ENCODE data around the gene TMEM231. TPM values are rescaled to one million over a fixed set of nuclear protein-coding genes. Genes with fewer than 3 reads are reported as not detected.
"Not testable (repeated sequence)": the region's sequence is repeated elsewhere in the genome, so short reads cannot be mapped to it uniquely, and the experiment has no call there.

Gene TMEM231, protein sequence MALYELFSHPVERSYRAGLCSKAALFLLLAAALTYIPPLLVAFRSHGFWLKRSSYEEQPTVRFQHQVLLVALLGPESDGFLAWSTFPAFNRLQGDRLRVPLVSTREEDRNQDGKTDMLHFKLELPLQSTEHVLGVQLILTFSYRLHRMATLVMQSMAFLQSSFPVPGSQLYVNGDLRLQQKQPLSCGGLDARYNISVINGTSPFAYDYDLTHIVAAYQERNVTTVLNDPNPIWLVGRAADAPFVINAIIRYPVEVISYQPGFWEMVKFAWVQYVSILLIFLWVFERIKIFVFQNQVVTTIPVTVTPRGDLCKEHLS
- total RNA-seq: 3.1 TPM

- peak; percentile 97 for ATAC-seq
These were observed at the start of gene TMEM231 for GRCh38 chr16:75555707-75556430. TMEM231 (minus strand) TSS chr16:75556252; CDS start chr16:75556209, 43 bp downstream.

- no peak for ATAC-seq
These were observed 47.2 kb upstream of the TMEM231 start for GRCh38 chr16:75603241-75603640.

DNA sequence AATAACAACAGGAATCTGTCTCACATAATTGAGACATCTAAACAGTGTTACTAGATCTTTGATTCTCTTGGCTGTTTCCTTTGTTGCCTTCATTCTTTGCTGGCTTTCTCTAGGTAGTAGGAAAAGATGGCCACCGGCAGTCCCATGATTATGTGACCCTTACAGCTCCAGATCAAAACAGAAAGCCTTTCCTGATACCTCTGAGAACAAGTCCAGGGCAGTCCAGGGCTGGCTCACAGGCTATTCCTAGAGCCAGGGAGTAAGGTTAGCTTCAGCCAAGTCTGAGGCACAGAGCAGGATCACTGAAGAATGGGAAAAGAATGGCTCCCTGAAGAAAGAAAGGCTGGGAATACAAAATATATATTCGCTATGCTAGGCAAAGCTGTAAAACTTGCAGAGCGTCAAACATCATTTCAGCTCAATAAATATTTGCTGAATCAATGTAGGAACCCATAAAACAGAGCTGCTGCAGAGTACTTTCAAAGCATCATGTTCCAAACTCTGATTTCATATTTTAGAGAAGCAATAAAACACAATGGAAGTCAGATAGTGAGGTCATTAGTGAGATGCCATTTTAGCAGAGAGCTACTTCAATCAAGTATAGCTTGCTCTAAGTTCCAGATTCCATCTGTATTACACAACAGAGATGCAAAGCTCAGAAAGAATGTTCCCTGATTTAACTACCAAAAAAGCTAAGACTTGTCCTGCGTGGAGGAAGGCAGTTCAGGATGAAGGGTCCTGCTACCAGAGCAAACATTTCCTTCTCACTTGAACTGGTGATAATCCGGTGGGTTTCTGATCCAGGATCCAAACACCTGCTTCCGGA is 43.6 kb upstream of the TMEM231 start:
- ATAC-seq: no peak

DNA sequence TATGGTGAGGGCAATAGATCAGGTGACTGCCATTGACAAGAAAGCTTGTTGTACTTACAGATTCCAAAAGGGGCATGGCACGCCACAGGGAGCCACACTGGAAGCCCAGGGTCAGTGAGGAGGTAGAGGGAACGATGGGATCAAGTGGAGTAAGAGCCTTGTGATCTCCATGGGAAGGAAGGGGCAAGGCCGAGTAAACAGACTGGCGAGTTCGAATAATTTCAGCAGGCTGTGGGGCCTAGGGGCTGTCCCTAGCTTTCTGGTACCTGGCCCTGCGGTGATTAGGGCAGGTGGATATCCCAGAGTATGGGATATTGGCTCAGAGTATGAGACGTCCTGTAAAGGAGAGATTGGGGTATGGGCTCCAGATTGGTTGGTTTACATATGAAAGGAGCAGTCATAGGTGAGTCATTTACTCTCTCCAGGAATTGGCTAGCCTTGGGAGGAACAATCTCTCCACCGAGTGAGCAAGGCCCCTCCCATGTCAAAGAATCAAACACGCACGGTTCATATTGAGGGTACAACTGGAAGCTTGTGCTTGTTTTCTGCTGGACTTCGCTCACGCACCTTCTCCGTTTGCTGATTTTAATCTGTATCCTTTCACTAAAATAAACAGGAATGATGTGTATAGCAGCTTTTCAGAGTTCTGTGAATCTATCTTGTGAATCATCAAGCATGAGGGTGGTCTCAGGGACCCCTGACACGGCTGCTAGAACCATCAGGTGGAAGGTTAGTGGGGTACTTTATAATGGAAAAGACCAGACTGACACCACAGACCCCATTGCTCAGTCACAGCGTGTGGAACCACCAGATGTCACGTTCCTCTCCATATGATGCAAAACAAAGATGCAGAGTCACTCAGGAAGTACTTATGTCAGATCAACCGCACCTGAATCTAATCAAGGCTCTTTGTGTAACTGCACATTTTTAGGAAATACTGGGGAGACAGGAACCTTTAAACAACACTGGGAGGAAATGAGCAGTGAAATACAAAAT is 38.1 kb upstream of the TMEM231 start:
- ATAC-seq: peak; percentile 61

DNA sequence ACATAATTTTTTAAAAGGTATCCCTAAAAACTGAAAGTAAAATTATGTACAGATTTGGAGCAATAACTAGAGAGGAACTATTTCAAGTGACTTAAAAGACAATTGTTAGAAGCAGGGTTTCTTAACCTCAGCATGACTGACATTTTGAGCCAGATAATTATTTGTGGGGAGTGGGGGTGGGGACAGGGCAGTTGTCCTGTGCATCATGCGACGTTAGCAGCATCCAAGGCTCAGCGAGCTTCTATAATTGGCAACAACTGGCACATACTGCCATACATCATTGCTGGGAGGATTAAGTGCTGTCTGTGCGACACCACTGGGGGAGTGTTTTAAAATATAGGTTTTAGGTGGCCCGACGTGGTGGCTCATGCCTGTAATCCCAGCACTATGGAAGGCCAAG is 37.3 kb upstream of the TMEM231 start:
- ATAC-seq: no peak

- not testable (repeated sequence) for ATAC-seq
These were observed 35.9 kb upstream of the TMEM231 start for GRCh38 chr16:75591927-75592326.

DNA sequence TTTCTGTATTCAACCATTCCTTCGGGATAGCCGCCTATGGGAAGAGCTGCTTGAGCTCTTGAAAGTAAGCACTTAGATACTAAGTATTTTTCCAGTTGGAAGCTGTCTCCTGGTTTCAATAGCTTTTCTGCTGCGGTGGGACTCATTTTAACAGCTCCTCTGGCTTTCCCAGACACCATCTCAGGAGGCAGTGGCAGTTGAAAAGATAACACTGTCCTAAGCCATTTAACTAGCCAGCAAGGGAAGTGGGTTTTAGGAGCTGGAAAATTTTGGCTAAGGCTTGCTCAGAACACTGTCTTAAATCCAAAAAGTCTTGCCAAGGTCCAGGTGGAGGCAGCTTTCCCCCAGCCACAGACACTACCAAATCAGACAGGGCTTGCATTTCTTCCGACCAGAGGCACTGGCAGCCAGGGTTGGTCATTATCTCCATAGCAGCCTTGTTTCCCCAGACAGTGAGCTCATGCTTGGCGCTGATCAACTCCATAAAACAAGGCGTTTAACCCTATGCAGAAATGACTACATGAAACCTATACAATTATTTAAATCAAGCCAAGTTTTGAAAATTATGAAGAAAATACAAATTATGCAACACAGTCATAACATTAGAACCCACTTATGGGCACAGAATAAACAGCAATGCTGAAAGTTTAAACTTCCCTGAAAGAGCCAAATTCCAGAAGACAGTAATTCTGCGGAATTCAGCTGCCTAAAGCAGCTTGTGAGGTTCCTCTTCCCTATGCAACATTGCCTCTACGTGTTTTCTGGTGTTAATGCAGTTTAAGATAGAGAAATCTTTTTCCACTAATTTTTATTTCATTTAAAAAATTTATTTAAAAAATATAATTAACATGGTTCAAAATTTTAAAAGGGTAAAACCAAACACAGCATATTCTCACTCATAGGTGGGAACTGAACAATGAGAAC is 35.1 kb upstream of the TMEM231 start:
- ATAC-seq: no peak

DNA sequence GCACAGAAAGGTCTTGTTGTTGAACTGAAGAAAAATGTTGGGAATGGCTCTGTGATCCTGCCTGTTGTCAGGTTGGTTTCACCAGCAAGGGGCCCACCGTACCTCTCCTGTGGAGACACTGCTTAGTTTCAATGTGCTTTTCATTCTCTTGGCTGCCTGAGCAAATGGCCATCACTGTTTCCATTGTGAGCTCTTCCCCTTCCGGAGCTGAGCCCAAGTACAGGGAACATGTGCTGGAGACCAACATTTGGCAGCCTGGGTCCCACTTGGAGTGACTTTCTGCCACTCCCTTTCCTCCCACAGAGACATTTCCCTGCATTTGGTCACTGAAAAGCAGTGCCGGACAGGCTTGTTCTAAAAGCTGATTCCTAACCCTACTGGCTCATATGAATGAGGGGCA is 33.3 kb upstream of the TMEM231 start:
- no peak for ATAC-seq

GRCh38 chr16:75588716-75589115 is 32.7 kb upstream of the TMEM231 start:
- ATAC-seq: peak; percentile 55

- no peak for ATAC-seq
These were observed 28.1 kb upstream of the TMEM231 start for GRCh38 chr16:75584108-75584507.

DNA sequence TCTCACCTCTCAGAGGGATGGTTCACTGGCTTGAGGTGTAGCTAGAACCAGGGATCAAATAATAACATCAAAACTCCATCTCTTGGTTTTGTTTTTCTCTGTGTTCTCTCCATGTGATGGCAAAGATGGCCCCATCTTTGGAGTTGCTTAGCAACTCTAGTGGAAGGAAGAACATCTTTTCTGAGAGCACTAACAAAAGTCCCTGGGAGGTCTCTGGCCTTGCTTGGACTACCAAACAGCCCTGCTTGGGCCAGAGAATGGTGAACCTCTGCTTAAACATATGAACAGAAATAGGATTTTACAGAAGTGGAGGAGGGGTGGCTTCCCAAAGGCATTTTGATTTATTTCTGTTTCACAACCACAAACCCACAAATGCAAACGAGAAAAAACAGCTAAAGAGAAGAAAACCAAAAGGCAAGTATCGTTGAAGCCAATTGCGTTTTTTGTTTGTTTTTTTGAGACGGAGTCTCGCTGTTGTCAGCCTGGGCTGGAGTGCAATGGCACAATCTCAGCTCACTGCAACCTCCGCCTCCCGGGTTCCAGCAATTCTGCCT is 23.3 kb upstream of the TMEM231 start:
- ATAC-seq: no peak

DNA sequence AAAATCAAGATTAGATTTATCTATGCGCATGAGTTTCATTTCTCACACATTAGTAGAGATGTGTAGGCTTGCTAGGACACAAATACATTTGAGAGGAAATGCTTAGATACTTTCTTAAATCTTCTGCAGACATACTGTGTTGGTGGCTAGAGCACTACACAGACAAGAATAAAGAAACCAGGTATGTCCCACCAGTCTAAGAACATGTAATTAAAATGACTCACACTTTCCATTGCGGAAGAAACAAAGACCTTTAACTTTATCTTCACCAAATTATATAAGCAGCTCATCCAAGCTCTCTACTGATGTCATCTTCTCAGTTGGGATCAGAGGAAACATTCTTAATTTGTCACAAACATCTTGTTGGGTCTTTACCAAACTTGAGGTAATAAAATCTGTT is 22.7 kb upstream of the TMEM231 start:
- ATAC-seq: no peak

DNA sequence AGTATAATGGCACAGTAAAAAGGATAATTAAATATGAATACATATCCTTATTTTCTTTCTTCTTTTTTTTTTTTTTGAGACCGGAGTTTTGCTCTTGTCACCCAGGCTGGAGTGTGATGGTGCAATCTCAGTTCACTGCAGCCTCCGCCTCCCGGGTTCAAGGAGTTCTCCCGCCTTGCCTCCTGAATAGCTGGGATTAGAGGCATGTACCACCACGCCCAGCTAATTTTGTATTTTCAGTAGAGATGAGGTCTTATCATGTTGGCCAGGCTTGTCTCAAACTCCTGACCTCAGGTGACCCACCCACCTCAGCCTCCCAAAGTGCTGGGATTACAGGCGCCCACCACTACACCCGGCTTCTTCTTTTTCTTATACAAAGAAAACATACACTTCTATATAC is 22.2 kb upstream of the TMEM231 start:
- no peak for ATAC-seq

DNA sequence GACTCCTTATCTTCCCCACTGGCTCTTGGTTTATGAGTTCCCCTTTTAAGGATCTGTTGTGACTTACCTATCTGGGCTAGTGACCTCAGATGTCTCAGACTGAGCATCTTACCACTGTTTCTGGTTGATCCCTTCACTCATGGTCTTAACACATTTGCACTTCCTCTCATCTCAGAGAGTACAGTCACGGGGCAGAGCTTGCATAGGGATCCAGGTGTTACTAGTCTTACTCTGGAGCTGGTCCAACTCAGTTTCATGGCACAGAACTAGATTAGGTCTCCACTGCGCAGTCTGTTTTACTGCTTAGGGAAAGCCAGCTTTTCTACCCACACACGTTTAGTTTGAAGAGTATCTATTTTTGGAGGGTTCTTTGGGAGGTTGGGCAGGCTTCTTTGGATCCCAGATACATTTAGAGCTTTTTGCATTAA is 20.3 kb upstream of the TMEM231 start:
- no peak for ATAC-seq

GRCh38 chr16:75575958-75576357 is 19.9 kb upstream of the TMEM231 start:
- no peak for ATAC-seq

- ATAC-seq: no peak
These were observed 17.9 kb upstream of the TMEM231 start for GRCh38 chr16:75573955-75574354.

GRCh38 chr16:75572864-75573542 is 17.0 kb upstream of the TMEM231 start:
- ATAC-seq: peak; percentile 14

DNA sequence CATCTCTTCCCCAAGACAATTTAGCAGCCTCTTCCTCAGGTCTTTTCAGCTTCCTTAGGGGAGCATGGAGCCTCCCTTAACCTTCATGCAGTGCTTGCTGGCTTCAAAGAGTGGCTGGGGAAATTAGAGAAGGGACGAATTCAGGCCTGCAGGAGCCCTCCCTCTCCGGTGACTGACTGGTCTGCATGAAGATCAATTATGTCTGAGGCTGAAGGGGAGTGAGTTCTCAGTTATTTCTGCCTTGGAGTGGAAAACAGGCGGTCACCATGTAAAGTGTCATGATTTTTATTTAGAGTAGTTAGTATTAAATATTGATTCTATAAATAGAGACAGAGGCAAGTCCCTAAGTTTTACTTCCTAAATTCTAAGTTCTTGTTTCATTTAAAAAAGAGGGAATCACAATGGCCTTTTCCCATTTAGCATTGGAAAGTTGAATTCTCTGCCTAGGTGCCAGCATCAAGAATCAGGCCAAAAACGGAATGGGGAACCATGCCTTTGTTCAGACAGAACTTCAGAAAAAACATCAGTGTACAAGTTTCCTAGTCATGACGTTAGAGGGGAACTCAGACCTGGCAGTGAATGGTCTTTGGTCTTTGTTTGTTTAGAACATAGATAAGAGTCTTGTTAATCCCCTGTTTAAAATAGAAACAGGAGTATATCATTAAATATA is 14.5 kb upstream of the TMEM231 start:
- ATAC-seq: no peak

- no peak for ATAC-seq
These were observed 11.9 kb upstream of the TMEM231 start for GRCh38 chr16:75567911-75568310.
